Stomach (tissue), 9 donors: ENCODE measurements around the gene COL18A1. TPM values are rescaled to one million over a fixed set of nuclear protein-coding genes. Genes with fewer than 3 reads are reported as not detected.

ENCODE experiments used
- DNase-seq, 2 donors: peaks; one replicate each; pipeline versions ENCODE4 v3.0.0 to v3.0.0-alpha.2; 2013 to 2019
- H3K27ac ChIP-seq, 5 donors: fragments of 200-600 bp in 4 of 5; sonication (generic) in 4 of 5; one replicate each; pipeline ENCODE4 v1.5.1; 2013 to 2019; ENCODE audit warnings: mild to moderate bottlenecking in 1 of 5, moderate library complexity in 1 of 5
- H3K27me3 ChIP-seq, 3 donors: fragments of 200-600 bp; sonication (generic); one replicate each; pipeline ENCODE4 v1.5.1; 2017 to 2019; ENCODE audit warnings: mixed run types in 1 of 3
- H3K36me3 ChIP-seq, 4 donors: fragments of 200-600 bp; sonication (generic); 1 replicate in 3 of 4; 2 replicates in 1 of 4; pipeline ENCODE4 v1.5.1; 2016 to 2019
- H3K4me1 ChIP-seq, 4 donors: fragments of 200-600 bp; sonication (generic); one replicate each; pipeline ENCODE4 v1.5.1; 2016 to 2019
- H3K4me3 ChIP-seq, 4 donors: fragments of 200-600 bp; sonication (generic) in 3 of 4; one replicate each; pipeline ENCODE4 v1.5.1; 2016 to 2019; ENCODE audit warnings: mild to moderate bottlenecking in 1 of 4
- H3K9me3 ChIP-seq, 4 donors: fragments of 200-600 bp; sonication (generic); one replicate each; pipeline ENCODE4 v1.5.1; 2016 to 2019
- CTCF ChIP-seq, 7 experiments: fragments of 450-650 bp in 4 of 7; fragments of 200-600 bp in 3 of 7; sonication (generic) in 3 of 7; IDR thresholded peaks; one replicate each; pipeline ENCODE4 v1.5.1; 2016 to 2019; ENCODE audit warnings: antibody characterized with exemption in 7 of 7, control low read depth in 2 of 7, mild to moderate bottlenecking in 1 of 7
- EP300 ChIP-seq: sonication (generic); formaldehyde crosslinking; IDR thresholded peaks from one replicate; pipeline ENCODE4 v1.6.1; 2017; ENCODE audit warnings: antibody characterized with exemption
- POLR2A ChIP-seq, 4 donors: fragments of 450-650 bp; IDR thresholded peaks; one replicate each; pipeline ENCODE4 v1.6.1; 2016; ENCODE audit warnings: antibody characterized with exemption in 4 of 4, control low read depth in 2 of 4, mild to moderate bottlenecking in 1 of 4, moderate library complexity in 1 of 4
- POLR2AphosphoS5 ChIP-seq, 3 donors: sonication (generic); formaldehyde crosslinking; IDR thresholded peaks; one replicate each; pipeline ENCODE4 v1.6.1; 2016; ENCODE audit warnings: antibody characterized with exemption in 3 of 3
- WGBS, 5 donors: extraction: QIAGEN DNeasy Blood & Tissue Kit in 3 of 5; methylation state at CpG; one replicate each; pipeline versions ENCODE4 v1.1.5 to v1.1.7; 2013 to 2018; 5-methylcytosine and 5-hydroxymethylcytosine counted together
- intact Hi-C: fragments of 100-400 bp; cut with DNase I; formaldehyde crosslinking; loops from one replicate; pipeline ENCODE4 v1.15.1; 2023; ENCODE audit warnings: low total_unique reads
- polyA plus RNA-seq, 3 donors: library from polyadenylated mRNA; stranded (reverse); fragments of 200-250 nt; gene quantifications; one replicate each; pipeline ENCODE4 v1.2.3, GENCODE V29; 2013
- total RNA-seq, 5 donors: library from RNA; depleted of rRNA; stranded (reverse); fragments of >200 nt; gene quantifications; one replicate each; pipeline versions ENCODE4 v1.1.0 to v1.2.3, GENCODE V29; 2014 to 2016
- donor health status: healthy with polysubstance abuse.
- donor health status: Bipolar disorder and iron deficiency.
- donor health status: healthy.

Gene COL18A1
- total and polyA plus RNA-seq, 8 donors = 19.8 to 212 (median 34.6) TPM

- peak overlapping the region; percentile 64 to 88 (median 81) for H3K27ac ChIP-seq
- H3K36me3 ChIP-seq = no peaks in the 10 kb centered on the region
- 0 to 6% (median 2%) methylated on average over 1 to 86 of the region's 86 CpGs for WGBS, 5 donors
- peak in 1 of 2 donors; percentile 72 for DNase-seq
- peak overlapping the region; percentile 55 to 65 (median 60) for H3K4me3 ChIP-seq
- intact Hi-C loops = no loop called here
- peaks cover 9 to 48% (median 32%) of the 10 kb centered on the region in 4 donors for H3K4me1 ChIP-seq
- peaks cover 0 to 78% (median 18%) of the 10 kb centered on the region in 3 donors for H3K27me3 ChIP-seq
- H3K9me3 ChIP-seq = peaks cover 0 to 9% (median 7%) of the 10 kb centered on the region in 4 donors
- TF ChIP-seq POLR2AphosphoS5 (IDR thresholded peaks at IDR 0.05) (no peak), POLR2A (IDR thresholded peaks at IDR 0.05) (no peak), EP300 (no peak), CTCF (IDR thresholded peaks at IDR 0.05) (no peak)
These were observed 380 bp downstream of the COL18A1 start for GRCh38 chr21:45405271-45405818.

- Histone ChIP-seq H3K36me3 (no peaks in the 10 kb centered on the region), H3K4me1 (peaks cover 9 to 56% (median 35%) of the 10 kb centered on the region in 4 donors), H3K4me3 (peak overlapping the region; percentile 55 to 65 (median 60)), H3K27me3 (peaks cover 0 to 81% (median 18%) of the 10 kb centered on the region in 3 donors), H3K27ac (peak overlapping the region; percentile 64 to 88 (median 81)), H3K9me3 (peaks cover 0 to 6% (median 3%) of the 10 kb centered on the region in 4 donors)
- intact Hi-C loops = no loop called here
- TF ChIP-seq POLR2AphosphoS5 (IDR thresholded peaks at IDR 0.05) (no peak), POLR2A (IDR thresholded peaks at IDR 0.05) (no peak), EP300 (no peak), CTCF (IDR thresholded peaks at IDR 0.05) (no peak)
- peak in 1 of 2 donors; percentile 76 for DNase-seq
- WGBS, 5 donors = 12 to 42% (median 18%) methylated on average over 32 to 83 of the region's 83 CpGs
These were observed 1.1 kb downstream of the COL18A1 start for GRCh38 chr21:45405819-45406762.

- no peak for TF ChIP-seq EP300
- 81 to 90% (median 87%) methylated on average over 16 to 17 of the region's 17 CpGs for WGBS, 5 donors
- Histone ChIP-seq H3K4me3 (peak overlapping the region; percentile 55 to 65 (median 60)), H3K9me3 (no peaks in the 10 kb centered on the region), H3K27me3 (peaks cover 0 to 81% (median 18%) of the 10 kb centered on the region in 3 donors), H3K4me1 (peaks cover 9 to 58% (median 37%) of the 10 kb centered on the region in 4 donors), H3K27ac (peak overlapping the region in 4 of 5 donors; percentile 79 to 88 (median 84)), H3K36me3 (no peaks in the 10 kb centered on the region)
- peak in 1 of 2 donors; percentile 46 for DNase-seq
- intact Hi-C loops = no loop called here
These were observed 2.0 kb downstream of the COL18A1 start for GRCh38 chr21:45406801-45407628.

- Histone ChIP-seq H3K4me1 (peaks cover 9 to 58% (median 37%) of the 10 kb centered on the region in 4 donors), H3K27me3 (peaks cover 0 to 75% (median 18%) of the 10 kb centered on the region in 3 donors), H3K4me3 (peak overlapping the region in 1 of 4 donors; percentile 55), H3K9me3 (no peaks in the 10 kb centered on the region), H3K27ac (no peak overlapping the region), H3K36me3 (no peaks in the 10 kb centered on the region)
- DNase-seq = no peak
- intact Hi-C loops = no loop called here
- WGBS, 5 donors = 63 to 85% (median 81%) methylated on average over 9 to 10 of the region's 10 CpGs
- TF ChIP-seq POLR2A (IDR thresholded peaks at IDR 0.05) (no peak), EP300 (no peak), CTCF (IDR thresholded peaks at IDR 0.05) (no peak), POLR2AphosphoS5 (IDR thresholded peaks at IDR 0.05) (no peak)
These were observed 2.8 kb downstream of the COL18A1 start for GRCh38 chr21:45407629-45408247.
